GM20431 (cell line): Measurements from ENCODE around the gene RHOH.
"Not testable (repeated sequence)": the region's sequence is repeated elsewhere in the genome, so short reads cannot be mapped to it uniquely, and the experiment has no call there.

Experiments used
- in situ Hi-C: fragments of 300-500 bp; cut with MseI, MboI; formaldehyde crosslinking; loops from one replicate; pipeline ENCODE4 v1.15.0; 2020; ENCODE audit warnings: low sequenced_read_pairs; ENCODE audit not compliant: unreplicated experiment

Gene RHOH

GRCh38 chr4:40283413-40283812 lies 86.6 kb downstream of the RHOH start:
- in situ Hi-C loops, result no loop called here

- in situ Hi-C loops, result no loop called here
These were observed 87.1 kb downstream of the RHOH start for GRCh38 chr4:40283968-40284367.

- in situ Hi-C loops, result no loop called here
These were observed 88.9 kb downstream of the RHOH start for GRCh38 chr4:40285692-40286091.

GRCh38 chr4:40288566-40288965 lies 91.7 kb downstream of the RHOH start:
- in situ Hi-C loops, result no loop called here

GRCh38 chr4:40289366-40290188 lies 92.7 kb downstream of the RHOH start:
- in situ Hi-C loops, result no loop called here

- in situ Hi-C loops, result not testable (repeated sequence)
These were observed 93.9 kb downstream of the RHOH start for GRCh38 chr4:40290611-40291186.

- in situ Hi-C loops, result no loop called here
These were observed 95.5 kb downstream of the RHOH start for GRCh38 chr4:40292313-40292759.

GRCh38 chr4:40294339-40294738 lies 97.5 kb downstream of the RHOH start:
- in situ Hi-C loops, result no loop called here

- in situ Hi-C loops, result not testable (repeated sequence)
These were observed 98.2 kb downstream of the RHOH start for GRCh38 chr4:40295030-40295429.

- in situ Hi-C loops, result no loop called here
These were observed 98.7 kb downstream of the RHOH start for GRCh38 chr4:40295572-40295971.
